Ishikawa (cell line): ENCODE results near the gene CTNNA3.

ENCODE experiments used
- CEBPB ChIP-seq: IDR thresholded peaks from 2 replicates; pipeline ENCODE4 v1.6.1; 2012
- CREB1 ChIP-seq: IDR thresholded peaks from 2 replicates; pipeline ENCODE4 v1.6.1; 2012; ENCODE audit warnings: low read depth
- EGR1 ChIP-seq: IDR thresholded peaks from 2 replicates; pipeline ENCODE4 v1.6.1; 2012
- EP300 ChIP-seq: IDR thresholded peaks from 2 replicates; pipeline ENCODE4 v1.6.1; 2012; ENCODE audit warnings: borderline replicate concordance
- NFIC ChIP-seq: IDR thresholded peaks from 2 replicates; pipeline ENCODE4 v1.6.1; 2012
- RAD21 ChIP-seq: IDR thresholded peaks from 2 replicates; pipeline ENCODE4 v1.6.1; 2012; ENCODE audit warnings: low read depth
- TAF1 ChIP-seq: IDR thresholded peaks from 2 replicates; pipeline ENCODE4 v1.6.1; 2012; ENCODE audit warnings: low read depth, mild to moderate bottlenecking
- TCF12 ChIP-seq: IDR thresholded peaks from 2 replicates; pipeline ENCODE4 v1.6.1; 2012; ENCODE audit warnings: low read depth
- TEAD4 ChIP-seq: IDR thresholded peaks from 2 replicates; pipeline ENCODE4 v1.6.1; 2012
- YY1 ChIP-seq: IDR thresholded peaks from 2 replicates; pipeline ENCODE4 v1.6.1; 2012; ENCODE audit warnings: low read depth
- ZBTB7A ChIP-seq: IDR thresholded peaks from 2 replicates; pipeline ENCODE4 v1.6.1; 2012; ENCODE audit warnings: low read depth
- TF ChIP-seq, protein P1 (sequence below): IDR thresholded peaks from 2 replicates; pipeline ENCODE4 v1.6.1; 2012
- TF ChIP-seq, protein P2 (sequence below): IDR thresholded peaks from 2 replicates; pipeline ENCODE4 v1.6.1; 2012; ENCODE audit warnings: low read depth, mild to moderate bottlenecking
- TF ChIP-seq, protein P3 (sequence below): IDR thresholded peaks from 2 replicates; pipeline ENCODE4 v1.6.1; 2012

DNA sequence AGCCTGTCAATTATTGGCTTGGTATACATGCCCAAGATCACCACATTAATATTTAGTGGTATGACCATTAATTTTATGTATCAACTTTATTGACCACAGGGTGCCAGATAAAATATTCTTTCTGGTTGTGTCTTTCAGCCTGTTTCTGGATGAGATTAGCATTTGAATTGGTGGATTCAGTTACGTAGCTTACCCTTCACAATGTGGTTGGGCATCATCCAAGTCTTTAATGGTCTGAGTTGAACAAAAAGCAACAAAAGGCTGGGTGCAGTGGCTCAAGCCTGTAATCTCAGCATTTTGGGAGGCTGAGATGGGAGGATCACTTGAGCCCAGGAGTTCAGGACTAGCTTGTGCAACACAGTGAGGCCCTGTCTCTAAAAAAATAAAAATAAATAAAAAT is 1472.3 kb downstream of the CTNNA3 start:
- TF ChIP-seq RAD21 (no peak), TEAD4 (no peak), EP300 (no peak), ZBTB7A (no peak), CREB1 (no peak), EGR1 (no peak), YY1 (no peak), NFIC (no peak), TCF12 (no peak), CEBPB (no peak), TAF1 (no peak)
- TF ChIP-seq, protein P1, sequence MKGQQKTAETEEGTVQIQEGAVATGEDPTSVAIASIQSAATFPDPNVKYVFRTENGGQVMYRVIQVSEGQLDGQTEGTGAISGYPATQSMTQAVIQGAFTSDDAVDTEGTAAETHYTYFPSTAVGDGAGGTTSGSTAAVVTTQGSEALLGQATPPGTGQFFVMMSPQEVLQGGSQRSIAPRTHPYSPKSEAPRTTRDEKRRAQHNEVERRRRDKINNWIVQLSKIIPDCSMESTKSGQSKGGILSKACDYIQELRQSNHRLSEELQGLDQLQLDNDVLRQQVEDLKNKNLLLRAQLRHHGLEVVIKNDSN: no peak
- TF ChIP-seq, protein P2, sequence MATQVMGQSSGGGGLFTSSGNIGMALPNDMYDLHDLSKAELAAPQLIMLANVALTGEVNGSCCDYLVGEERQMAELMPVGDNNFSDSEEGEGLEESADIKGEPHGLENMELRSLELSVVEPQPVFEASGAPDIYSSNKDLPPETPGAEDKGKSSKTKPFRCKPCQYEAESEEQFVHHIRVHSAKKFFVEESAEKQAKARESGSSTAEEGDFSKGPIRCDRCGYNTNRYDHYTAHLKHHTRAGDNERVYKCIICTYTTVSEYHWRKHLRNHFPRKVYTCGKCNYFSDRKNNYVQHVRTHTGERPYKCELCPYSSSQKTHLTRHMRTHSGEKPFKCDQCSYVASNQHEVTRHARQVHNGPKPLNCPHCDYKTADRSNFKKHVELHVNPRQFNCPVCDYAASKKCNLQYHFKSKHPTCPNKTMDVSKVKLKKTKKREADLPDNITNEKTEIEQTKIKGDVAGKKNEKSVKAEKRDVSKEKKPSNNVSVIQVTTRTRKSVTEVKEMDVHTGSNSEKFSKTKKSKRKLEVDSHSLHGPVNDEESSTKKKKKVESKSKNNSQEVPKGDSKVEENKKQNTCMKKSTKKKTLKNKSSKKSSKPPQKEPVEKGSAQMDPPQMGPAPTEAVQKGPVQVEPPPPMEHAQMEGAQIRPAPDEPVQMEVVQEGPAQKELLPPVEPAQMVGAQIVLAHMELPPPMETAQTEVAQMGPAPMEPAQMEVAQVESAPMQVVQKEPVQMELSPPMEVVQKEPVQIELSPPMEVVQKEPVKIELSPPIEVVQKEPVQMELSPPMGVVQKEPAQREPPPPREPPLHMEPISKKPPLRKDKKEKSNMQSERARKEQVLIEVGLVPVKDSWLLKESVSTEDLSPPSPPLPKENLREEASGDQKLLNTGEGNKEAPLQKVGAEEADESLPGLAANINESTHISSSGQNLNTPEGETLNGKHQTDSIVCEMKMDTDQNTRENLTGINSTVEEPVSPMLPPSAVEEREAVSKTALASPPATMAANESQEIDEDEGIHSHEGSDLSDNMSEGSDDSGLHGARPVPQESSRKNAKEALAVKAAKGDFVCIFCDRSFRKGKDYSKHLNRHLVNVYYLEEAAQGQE: no peak
- TF ChIP-seq, protein P3, sequence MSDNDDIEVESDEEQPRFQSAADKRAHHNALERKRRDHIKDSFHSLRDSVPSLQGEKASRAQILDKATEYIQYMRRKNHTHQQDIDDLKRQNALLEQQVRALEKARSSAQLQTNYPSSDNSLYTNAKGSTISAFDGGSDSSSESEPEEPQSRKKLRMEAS: no peak
